ENCODE data around the gene NPVF.

NPVF gene

DNA sequence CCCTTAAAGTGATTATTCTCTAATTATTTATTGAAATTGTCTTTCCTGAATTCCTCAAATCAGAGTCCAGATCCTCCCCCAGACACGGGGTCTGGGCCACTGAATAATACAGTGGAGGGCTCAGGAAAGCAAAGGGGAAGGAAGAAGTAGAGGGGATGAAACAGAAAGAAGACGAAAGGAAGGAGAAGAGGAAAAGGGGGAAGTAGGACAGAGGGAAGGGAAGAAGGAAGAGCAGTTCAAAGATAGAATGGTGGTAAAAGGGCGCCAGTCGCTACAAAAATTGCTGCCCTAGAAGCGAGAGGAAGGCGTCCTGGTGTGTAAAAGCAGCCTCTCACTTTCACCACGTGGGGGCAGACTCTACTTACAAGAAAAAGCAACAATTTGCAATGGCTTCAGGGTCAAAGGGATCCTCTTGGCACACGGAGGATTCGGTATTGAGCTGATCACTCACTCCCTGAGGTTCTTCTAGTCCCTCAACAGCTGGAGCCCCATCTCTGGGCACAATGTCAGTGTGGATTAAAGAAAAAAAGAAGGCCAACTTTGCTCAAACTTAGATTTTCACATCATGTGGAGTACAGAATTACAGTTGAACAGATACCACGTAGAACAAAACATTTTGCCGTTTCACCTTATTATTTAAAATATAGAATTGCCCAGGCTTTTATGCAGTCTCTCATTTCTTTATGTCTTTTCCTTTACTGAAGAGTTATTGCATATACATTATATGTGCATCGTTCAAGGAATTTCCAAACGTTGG is 31.4 kb upstream of the NPVF start:
- H3K4me3 ChIP-seq (ENCODE audit: low read length), result no peak overlapping the region
- TF ChIP-seq, protein P1, sequence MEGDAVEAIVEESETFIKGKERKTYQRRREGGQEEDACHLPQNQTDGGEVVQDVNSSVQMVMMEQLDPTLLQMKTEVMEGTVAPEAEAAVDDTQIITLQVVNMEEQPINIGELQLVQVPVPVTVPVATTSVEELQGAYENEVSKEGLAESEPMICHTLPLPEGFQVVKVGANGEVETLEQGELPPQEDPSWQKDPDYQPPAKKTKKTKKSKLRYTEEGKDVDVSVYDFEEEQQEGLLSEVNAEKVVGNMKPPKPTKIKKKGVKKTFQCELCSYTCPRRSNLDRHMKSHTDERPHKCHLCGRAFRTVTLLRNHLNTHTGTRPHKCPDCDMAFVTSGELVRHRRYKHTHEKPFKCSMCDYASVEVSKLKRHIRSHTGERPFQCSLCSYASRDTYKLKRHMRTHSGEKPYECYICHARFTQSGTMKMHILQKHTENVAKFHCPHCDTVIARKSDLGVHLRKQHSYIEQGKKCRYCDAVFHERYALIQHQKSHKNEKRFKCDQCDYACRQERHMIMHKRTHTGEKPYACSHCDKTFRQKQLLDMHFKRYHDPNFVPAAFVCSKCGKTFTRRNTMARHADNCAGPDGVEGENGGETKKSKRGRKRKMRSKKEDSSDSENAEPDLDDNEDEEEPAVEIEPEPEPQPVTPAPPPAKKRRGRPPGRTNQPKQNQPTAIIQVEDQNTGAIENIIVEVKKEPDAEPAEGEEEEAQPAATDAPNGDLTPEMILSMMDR (conservative IDR thresholded peaks at IDR 0.05; ENCODE audit: low read length), result peak; percentile 94
- DNase-seq (ENCODE audit: low read depth), result peak; percentile 81

DNA sequence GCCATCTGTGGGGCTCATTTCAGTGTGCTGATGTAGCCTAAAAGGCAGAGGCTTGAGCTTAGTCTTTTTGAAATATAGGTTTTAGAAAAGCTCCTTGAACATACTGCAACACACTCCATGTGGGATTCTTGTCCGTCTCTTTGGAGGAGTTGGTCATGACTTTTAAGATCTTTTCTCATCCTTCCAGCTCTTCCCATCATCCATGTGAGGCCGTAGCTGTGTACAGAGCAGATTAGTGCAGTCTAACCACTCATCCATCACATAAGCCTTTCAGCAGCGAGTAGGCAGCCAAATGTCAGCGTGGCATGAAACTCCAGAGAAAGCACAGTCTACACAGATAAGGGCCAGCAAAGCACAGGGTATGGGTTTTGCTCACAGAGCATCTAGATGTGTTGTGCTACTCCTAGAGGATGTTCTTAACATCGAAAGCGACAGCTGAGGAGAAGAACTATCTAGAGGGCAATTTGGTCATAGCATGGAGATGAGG is 28.1 kb upstream of the NPVF start:
- TF ChIP-seq, protein P1 (conservative IDR thresholded peaks at IDR 0.05; ENCODE audit: low read length), result no peak
- no peak for DNase-seq (ENCODE audit: low read depth)

DNA sequence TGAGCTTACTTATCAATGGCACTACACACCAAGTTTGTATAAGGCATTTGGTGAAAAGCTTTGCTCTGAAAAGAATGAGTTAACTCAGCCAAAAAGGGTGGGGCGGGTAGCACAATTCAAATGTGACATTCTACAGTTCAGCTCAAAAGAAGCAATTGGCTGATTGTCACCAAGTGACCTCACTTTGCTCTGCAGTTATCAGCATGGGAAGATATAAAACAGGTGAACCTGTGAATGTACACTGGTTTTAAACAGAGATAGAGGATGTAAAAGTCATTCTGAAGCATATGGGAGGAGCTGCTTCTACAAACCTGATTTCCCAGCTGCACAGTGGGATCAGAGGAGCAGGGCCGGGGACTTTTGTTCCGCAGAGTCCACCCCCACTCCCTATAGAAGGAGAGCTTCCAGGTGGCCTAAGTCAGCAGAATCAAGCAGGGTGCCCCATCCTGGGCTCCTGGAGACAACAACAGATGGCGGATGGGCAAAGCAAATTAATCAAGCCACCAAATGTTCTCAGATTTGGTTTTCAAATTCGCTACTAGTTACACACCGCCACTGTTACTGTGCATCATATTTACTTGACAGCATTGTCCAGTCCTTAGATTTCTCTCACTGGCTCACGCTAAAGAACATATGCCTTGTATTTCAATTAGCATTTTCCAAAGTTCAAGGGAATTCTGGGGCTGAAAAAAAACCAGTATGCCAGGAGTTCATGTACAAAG is 27.5 kb upstream of the NPVF start:
- TF ChIP-seq, protein P1 (conservative IDR thresholded peaks at IDR 0.05; ENCODE audit: low read length), result no peak
- H3K4me3 ChIP-seq (ENCODE audit: low read length), result no peak overlapping the region
- no peak for DNase-seq (ENCODE audit: low read depth)

More for the DNA sequence above, 28.1 kb upstream of the NPVF start:
- no peak overlapping the region for H3K4me3 ChIP-seq (ENCODE audit: low read length)

DNA sequence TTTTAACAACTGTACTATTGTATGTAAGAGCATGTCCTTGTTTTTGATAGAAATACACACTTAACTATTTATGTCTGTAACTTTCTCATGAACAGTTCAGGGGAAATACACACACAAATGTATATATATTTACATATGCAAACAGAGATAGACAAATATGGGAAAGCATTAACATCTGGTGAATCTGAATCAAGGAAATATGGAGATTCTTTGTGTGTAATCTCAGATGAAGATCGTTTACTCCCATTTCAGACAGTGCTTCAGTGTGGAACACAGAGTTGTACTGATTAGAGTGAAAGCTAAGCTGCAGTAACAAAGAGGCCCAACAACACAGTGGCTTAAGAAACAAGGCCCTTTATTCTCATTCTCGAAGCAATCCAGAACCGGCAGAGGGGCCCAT is 26.3 kb upstream of the NPVF start:
- H3K4me3 ChIP-seq (ENCODE audit: low read length), result no peak overlapping the region
- TF ChIP-seq, protein P1 (conservative IDR thresholded peaks at IDR 0.05; ENCODE audit: low read length), result no peak
- no peak for DNase-seq (ENCODE audit: low read depth)

DNA sequence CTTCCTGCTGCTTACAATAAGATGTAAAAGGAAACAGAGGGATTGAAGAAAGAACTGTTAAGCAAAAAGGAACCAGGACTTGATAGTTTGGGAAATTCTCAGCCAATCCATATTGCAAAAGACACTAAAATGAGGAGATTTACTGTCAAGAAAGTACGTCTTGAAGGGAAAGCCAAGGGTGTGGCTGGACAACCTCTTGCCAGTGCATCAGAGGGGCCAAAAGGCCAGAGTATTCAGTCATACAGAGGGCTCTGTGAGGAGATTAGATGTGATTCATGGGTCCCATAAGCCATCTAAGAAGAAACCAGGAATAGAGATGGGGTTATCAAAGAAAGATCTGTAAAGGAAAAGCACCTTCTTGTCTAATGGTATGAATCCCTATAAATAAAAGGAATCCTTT is 25.4 kb upstream of the NPVF start:
- TF ChIP-seq, protein P1 (conservative IDR thresholded peaks at IDR 0.05; ENCODE audit: low read length), result no peak

DNA sequence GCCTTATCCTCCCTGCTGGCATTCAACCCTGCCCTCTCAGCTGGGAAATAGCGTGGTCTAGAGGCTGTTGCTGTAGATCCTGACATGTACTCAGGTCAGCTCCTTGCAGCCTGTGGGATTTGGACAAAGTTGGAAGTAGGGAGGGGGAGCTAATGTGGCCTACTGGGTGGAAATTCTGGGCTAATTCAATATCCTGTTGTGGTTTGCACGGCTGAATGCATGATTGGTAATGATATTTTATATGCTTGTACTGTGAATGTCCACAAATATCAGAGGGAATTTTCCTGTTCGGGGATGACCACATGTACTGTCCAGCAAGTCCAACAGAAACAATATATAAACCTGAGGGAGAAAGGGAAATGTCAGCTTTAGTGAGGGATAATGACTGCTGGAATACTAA is 22.1 kb upstream of the NPVF start:
- no peak overlapping the region for H3K4me3 ChIP-seq (ENCODE audit: low read length)
- TF ChIP-seq, protein P1 (conservative IDR thresholded peaks at IDR 0.05; ENCODE audit: low read length), result no peak
- no peak for DNase-seq (ENCODE audit: low read depth)

More for the DNA sequence above, 25.4 kb upstream of the NPVF start:
- no peak for DNase-seq (ENCODE audit: low read depth)
- H3K4me3 ChIP-seq (ENCODE audit: low read length), result no peak overlapping the region
